Sigmoid colon (tissue), 7 donors: ENCODE results near the gene TEX53. TPM values are rescaled to one million over a fixed set of nuclear protein-coding genes. Genes with fewer than 3 reads are reported as not detected.

Experiments used
- DNase-seq: peaks from one replicate; pipeline ENCODE4 v3.0.0-alpha.2; 2019
- H3K27ac ChIP-seq, 4 donors: fragments of 200-600 bp; sonication (generic); one replicate each; pipeline ENCODE4 v1.5.1; 2016 to 2019; ENCODE audit warnings: mild to moderate bottlenecking in 1 of 4
- H3K27me3 ChIP-seq, 3 donors: fragments of 200-600 bp; sonication (generic); one replicate each; pipeline ENCODE4 v1.5.1; 2019; ENCODE audit warnings: mild to moderate bottlenecking in 1 of 3
- H3K36me3 ChIP-seq, 4 donors: fragments of 200-600 bp; sonication (generic); one replicate each; pipeline ENCODE4 v1.5.1; 2016 to 2019
- H3K4me1 ChIP-seq, 4 donors: fragments of 200-600 bp; sonication (generic); one replicate each; pipeline ENCODE4 v1.5.1; 2017 to 2019
- H3K4me3 ChIP-seq, 4 donors: fragments of 200-600 bp; sonication (generic); one replicate each; pipeline ENCODE4 v1.5.1; 2017 to 2019; ENCODE audit warnings: mild to moderate bottlenecking in 2 of 4, moderate library complexity in 1 of 4
- H3K9me3 ChIP-seq, 4 donors: fragments of 200-600 bp in 3 of 4; sonication (generic) in 3 of 4; one replicate each; pipeline versions ENCODE4 v1.5.1 to v1.6.1; 2013 to 2019
- EP300 ChIP-seq, 4 donors: sonication (generic); formaldehyde crosslinking; IDR thresholded peaks; one replicate each; pipeline ENCODE4 v1.6.1; 2017; ENCODE audit warnings: antibody characterized with exemption in 4 of 4
- POLR2A ChIP-seq, 2 donors: fragments of 450-650 bp; IDR thresholded peaks; one replicate each; pipeline ENCODE4 v1.6.1; 2016; ENCODE audit warnings: antibody characterized with exemption in 2 of 2, mild to moderate bottlenecking in 2 of 2, moderate library complexity in 2 of 2
- POLR2AphosphoS5 ChIP-seq, 4 donors: sonication (generic); formaldehyde crosslinking; IDR thresholded peaks; one replicate each; pipeline ENCODE4 v1.6.1; 2017; ENCODE audit warnings: antibody characterized with exemption in 4 of 4
- WGBS, 2 donors: extraction: QIAGEN DNeasy Blood & Tissue Kit; methylation state at CpG; one replicate each; pipeline ENCODE4 v1.1.7; 2013; 5-methylcytosine and 5-hydroxymethylcytosine counted together
- intact Hi-C: fragments of 100-400 bp; cut with DNase I; formaldehyde crosslinking; loops from one replicate; pipeline ENCODE4 v1.15.1; 2023
- polyA plus RNA-seq, 3 donors: library from polyadenylated mRNA; stranded (reverse); fragments of 200-250 nt; gene quantifications; one replicate each; pipeline ENCODE4 v1.2.3, GENCODE V29; 2013
- total RNA-seq, 4 donors: library from RNA; depleted of rRNA; stranded (reverse); fragments of >200 nt; gene quantifications; one replicate each; pipeline ENCODE4 v1.1.0, GENCODE V29; 2016
- TF ChIP-seq, protein P1 (sequence below), 4 experiments: fragments of 450-650 bp in 3 of 4; fragments of 200-600 bp in 1 of 4; IDR thresholded peaks; one replicate each; pipeline ENCODE4 v1.5.1; 2016 to 2019; ENCODE audit warnings: antibody characterized with exemption in 4 of 4, mild to moderate bottlenecking in 3 of 4, moderate library complexity in 2 of 4
- donor health status: healthy with polysubstance abuse.
- donor health status: Bipolar disorder and iron deficiency.
- donor health status: healthy.

The TEX53 gene
- total and polyA plus RNA-seq, 7 donors: not detected

DNA sequence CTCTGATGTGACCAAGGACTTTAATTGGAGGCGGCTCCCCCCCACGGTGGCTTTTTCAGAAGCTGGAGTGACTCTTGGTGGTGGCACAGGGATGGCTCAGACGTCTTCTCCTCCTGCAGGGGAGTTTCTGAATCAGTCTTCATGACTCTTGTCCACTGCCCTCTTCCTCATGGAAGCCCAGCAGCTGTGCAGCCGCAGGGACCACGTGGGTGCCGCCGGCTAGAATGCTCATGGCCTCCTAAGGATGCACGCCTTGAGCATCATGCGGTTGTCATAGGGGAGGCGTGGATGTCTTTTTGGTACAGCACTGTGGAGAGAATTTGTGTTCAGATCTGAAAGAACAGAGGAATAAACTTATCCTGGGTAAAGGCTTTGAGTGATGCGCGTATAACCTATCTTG lies 1.3 kb downstream of the TEX53 start:
- WGBS, 2 donors: 90 to 92% methylated on average over 12 of the region's 12 CpGs
- intact Hi-C loops: no loop called here
- H3K4me1 ChIP-seq: peaks cover 0 to 8% (median 5%) of the 10 kb centered on the region in 4 donors
- no peak for DNase-seq
- H3K27ac ChIP-seq: no peak overlapping the region
- TF ChIP-seq POLR2A (IDR thresholded peaks at IDR 0.05) (no peak), EP300 (IDR thresholded peaks at IDR 0.05) (no peak), POLR2AphosphoS5 (IDR thresholded peaks at IDR 0.05) (no peak)
- TF ChIP-seq, protein P1, sequence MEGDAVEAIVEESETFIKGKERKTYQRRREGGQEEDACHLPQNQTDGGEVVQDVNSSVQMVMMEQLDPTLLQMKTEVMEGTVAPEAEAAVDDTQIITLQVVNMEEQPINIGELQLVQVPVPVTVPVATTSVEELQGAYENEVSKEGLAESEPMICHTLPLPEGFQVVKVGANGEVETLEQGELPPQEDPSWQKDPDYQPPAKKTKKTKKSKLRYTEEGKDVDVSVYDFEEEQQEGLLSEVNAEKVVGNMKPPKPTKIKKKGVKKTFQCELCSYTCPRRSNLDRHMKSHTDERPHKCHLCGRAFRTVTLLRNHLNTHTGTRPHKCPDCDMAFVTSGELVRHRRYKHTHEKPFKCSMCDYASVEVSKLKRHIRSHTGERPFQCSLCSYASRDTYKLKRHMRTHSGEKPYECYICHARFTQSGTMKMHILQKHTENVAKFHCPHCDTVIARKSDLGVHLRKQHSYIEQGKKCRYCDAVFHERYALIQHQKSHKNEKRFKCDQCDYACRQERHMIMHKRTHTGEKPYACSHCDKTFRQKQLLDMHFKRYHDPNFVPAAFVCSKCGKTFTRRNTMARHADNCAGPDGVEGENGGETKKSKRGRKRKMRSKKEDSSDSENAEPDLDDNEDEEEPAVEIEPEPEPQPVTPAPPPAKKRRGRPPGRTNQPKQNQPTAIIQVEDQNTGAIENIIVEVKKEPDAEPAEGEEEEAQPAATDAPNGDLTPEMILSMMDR (IDR thresholded peaks at IDR 0.05): no peak
- H3K27me3 ChIP-seq: no peaks in the 10 kb centered on the region
- no peak overlapping the region for H3K4me3 ChIP-seq
- no peaks in the 10 kb centered on the region for H3K36me3 ChIP-seq
- H3K9me3 ChIP-seq: no peaks in the 10 kb centered on the region

DNA sequence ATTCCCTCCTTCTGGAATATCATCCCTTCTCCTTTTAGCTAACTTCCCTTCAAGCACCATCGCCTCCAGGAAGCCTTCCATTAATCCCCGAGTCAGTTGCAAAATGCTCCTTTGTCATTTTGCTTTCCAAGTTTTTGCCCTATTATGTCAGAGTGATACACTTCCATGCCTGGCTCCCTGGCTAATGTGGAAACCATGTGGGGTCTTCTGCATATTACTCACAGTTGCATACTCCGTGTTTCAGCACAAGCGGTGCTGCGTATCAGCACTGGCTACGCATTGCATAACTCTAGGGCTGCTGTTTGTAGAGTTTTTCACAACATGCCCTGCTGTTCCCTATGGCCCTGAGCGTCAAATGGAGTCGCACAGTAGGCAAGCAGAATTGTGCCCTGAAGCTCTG lies 1.9 kb downstream of the TEX53 start:
- Histone ChIP-seq H3K36me3 (no peaks in the 10 kb centered on the region), H3K9me3 (no peaks in the 10 kb centered on the region), H3K4me1 (peaks cover 0 to 8% (median 5%) of the 10 kb centered on the region in 4 donors), H3K4me3 (no peak overlapping the region), H3K27ac (no peak overlapping the region), H3K27me3 (no peaks in the 10 kb centered on the region)
- intact Hi-C loops: no loop called here
- no peak for DNase-seq
- 89 to 90% methylated on average over 8 of the region's 8 CpGs for WGBS, 2 donors
- TF ChIP-seq, protein P1 (IDR thresholded peaks at IDR 0.05): no peak
- TF ChIP-seq POLR2A (IDR thresholded peaks at IDR 0.05) (no peak), POLR2AphosphoS5 (IDR thresholded peaks at IDR 0.05) (no peak), EP300 (IDR thresholded peaks at IDR 0.05) (no peak)

DNA sequence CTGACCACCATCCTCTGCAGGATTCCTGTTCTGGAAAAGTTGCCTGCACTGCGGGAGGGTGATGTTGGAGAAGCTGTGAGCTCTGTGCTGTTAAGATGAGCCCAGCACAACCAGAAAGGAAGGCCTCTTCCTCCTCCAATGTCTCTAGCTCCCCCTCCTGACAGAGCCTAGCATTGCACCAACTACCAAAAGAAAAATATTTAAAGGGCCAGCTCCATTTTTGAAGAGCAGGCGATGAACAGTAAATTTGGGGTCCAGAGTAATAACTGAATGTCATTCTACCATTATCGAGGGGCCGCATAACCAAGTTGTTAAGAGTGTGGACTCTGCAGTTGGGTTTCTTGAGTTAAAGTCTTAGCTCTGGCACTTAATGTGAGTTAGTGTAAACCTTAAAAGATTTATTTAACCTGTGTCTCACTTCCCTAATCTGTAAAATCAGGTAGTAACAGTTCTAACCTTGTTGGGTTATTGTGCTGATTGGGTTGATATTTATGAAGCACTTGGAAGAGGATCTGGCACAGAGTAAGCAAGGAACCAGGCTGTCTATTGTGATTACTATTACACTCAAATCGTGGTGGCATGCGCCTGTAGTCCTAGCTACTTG lies 3.9 kb downstream of the TEX53 start:
- DNase-seq: peak; percentile 86
- intact Hi-C loops: loop anchor here (1.0 to 5.0 kb wide), 4 partner anchors 151 to 311 kb away; no protein-coding TSS in a partner anchor
- Histone ChIP-seq H3K9me3 (no peaks in the 10 kb centered on the region), H3K27me3 (no peaks in the 10 kb centered on the region), H3K4me3 (no peak overlapping the region), H3K36me3 (peaks cover 0 to 2% (median 0%) of the 10 kb centered on the region in 4 donors), H3K27ac (peak overlapping the region in 1 of 4 donors; percentile 39), H3K4me1 (peaks cover 0 to 8% (median 5%) of the 10 kb centered on the region in 4 donors)
- TF ChIP-seq POLR2AphosphoS5 (IDR thresholded peaks at IDR 0.05): no peak
- TF ChIP-seq, protein P1 (IDR thresholded peaks at IDR 0.05): peak; percentile 73 to 91 (median 86)
- 34 to 35% methylated on average over 6 of the region's 6 CpGs for WGBS, 2 donors

DNA sequence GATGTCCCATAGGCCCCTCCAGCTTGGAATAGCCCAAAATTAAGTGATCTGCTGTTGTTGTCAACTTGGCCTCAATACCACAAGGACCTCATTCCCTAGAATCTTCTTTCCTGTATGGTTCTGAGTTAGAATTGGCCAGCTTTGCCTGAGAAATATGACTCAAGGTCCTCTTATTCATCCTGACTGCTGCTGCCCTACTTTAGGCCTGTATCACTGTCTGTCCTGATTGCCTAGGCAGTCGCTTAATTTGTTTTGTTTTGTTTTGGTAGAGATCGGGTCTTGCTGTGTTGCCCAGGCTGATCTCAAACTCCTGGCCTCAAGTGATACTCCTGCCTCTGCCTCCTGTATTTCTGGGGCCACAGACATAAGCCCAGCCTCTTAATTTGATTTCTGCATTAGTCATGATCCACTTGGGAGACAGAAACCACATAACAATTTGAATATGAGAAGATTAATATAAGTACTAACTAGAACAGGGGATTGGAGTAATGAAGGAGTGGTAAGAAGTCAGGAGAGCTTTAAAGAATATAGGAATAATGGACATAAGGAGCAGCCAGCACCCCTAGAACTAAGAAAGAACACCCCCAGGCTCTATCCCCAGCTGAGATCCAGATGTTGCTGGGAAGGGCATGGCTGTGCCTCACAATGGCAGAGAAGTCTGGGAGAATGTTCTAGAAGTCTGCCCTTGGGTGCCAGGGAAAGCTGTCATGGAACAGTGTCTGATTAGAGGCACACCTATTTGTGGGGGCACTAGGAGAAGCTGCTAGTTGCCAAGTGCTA lies 4.6 kb downstream of the TEX53 start:
- WGBS, 2 donors: 86% methylated on average over 2 of the region's 2 CpGs
- H3K27ac ChIP-seq: peak overlapping the region in 1 of 4 donors; percentile 39
- DNase-seq: no peak
- TF ChIP-seq, protein P1 (IDR thresholded peaks at IDR 0.05): no peak
- no peak for TF ChIP-seq POLR2AphosphoS5 (IDR thresholded peaks at IDR 0.05)
- no peak for TF ChIP-seq POLR2A (IDR thresholded peaks at IDR 0.05)
- no peaks in the 10 kb centered on the region for H3K27me3 ChIP-seq
- no peaks in the 10 kb centered on the region for H3K9me3 ChIP-seq
- no peak overlapping the region for H3K4me3 ChIP-seq
- H3K4me1 ChIP-seq: peaks cover 0 to 8% (median 5%) of the 10 kb centered on the region in 4 donors
- intact Hi-C loops: loop anchor here (1.0 to 5.0 kb wide), 4 partner anchors 151 to 311 kb away; no protein-coding TSS in a partner anchor
- peaks cover 0 to 7% (median 0%) of the 10 kb centered on the region in 4 donors for H3K36me3 ChIP-seq
